HCT116 (cell line): ENCODE measurements around the gene SULT2B1. TPM values are rescaled to one million over a fixed set of nuclear protein-coding genes. Genes with fewer than 3 reads are reported as not detected.

Experiments used
- ATAC-seq: fragments of 200-7000 bp; cut with Tn5 transposase; 2 replicates; pipeline ENCODE4 v1.9.1; 2020; ENCODE audit warnings: mild to moderate bottlenecking, moderate library complexity
- BruUV-seq: library from RNA; stranded (reverse); fragments of 400-500 nt; replicated peaks from 2 replicates; lab custom pipeline; 2021; lab: Mats Ljungman, UMichigan
- CTCF ChIA-PET: fragments of 300-600 bp; sonication (Branson Sonifier 250); formaldehyde crosslinking; loops from one replicate; lab custom pipeline; 2021; ENCODE audit warnings: antibody characterized with exemption; lab: Charles Lee
- POLR2A ChIA-PET: fragments of 300-600, 350-600 bp; sonication (Branson Sonifier 250); formaldehyde crosslinking; loops from one replicate; lab custom pipeline; 2021; ENCODE audit warnings: antibody characterized with exemption; lab: Charles Lee
- RAD21 ChIA-PET, 2 experiments: fragments of 300-600 bp; sonication (Branson Sonifier 250); formaldehyde crosslinking; loops; one replicate each; lab custom pipeline; 2023; ENCODE audit warnings: low total read pairs in 2 of 2; ENCODE audit not compliant: uncharacterized antibody in 2 of 2, unreplicated experiment in 2 of 2, low non-redundant PET in 1 of 2; lab: Charles Lee
- DNase-seq: peaks from one replicate; pipeline ENCODE4 v3.0.0-alpha.2; 2010; ENCODE audit warnings: low read depth, low spot score
- H2AFZ ChIP-seq: fragments of 200-600 bp; shearing (Covaris generic), sonication (generic); 2 replicates; pipeline ENCODE4 v1.6.1; 2017; ENCODE audit warnings: low read depth, mixed run types, mixed read lengths, antibody characterized with exemption, low read length; ENCODE audit not compliant: poor library complexity, severe bottlenecking
- H3K27ac ChIP-seq: 2 replicates; pipeline ENCODE4 v1.5.1; 2012; ENCODE audit warnings: low read depth, low read length
- H3K27me3 ChIP-seq: fragments of 200-600 bp; sonication (generic); 2 replicates; pipeline ENCODE4 v1.6.1; 2016; ENCODE audit warnings: mixed run types, low read length, mixed read lengths; ENCODE audit not compliant: insufficient read depth
- H3K36me3 ChIP-seq, 2 experiments: fragments of 200-500 bp in 1 of 2; fragments of 200-600 bp in 1 of 2; sonication (Bioruptor generic) in 1 of 2; sonication (generic) in 1 of 2; 2 replicates each; pipeline versions ENCODE4 v1.5.1 to v1.6.1; 2014 to 2016; ENCODE audit warnings: low read length in 2 of 2, inconsistent platforms in 1 of 2, mixed read lengths in 1 of 2, mixed run types in 1 of 2; ENCODE audit not compliant: insufficient read depth in 2 of 2, control insufficient read depth in 1 of 2
- H3K4me1 ChIP-seq, 2 experiments: fragments of 200-600 bp in 1 of 2; sonication (generic) in 1 of 2; 2 replicates each; pipeline versions ENCODE4 v1.5.1 to v1.6.1; 2012 to 2017; ENCODE audit warnings: low read length in 2 of 2, inconsistent platforms in 1 of 2, mild to moderate bottlenecking in 1 of 2, mixed read lengths in 1 of 2, mixed run types in 1 of 2, moderate library complexity in 1 of 2; ENCODE audit not compliant: insufficient read depth in 2 of 2, control insufficient read depth in 1 of 2
- H3K4me2 ChIP-seq: fragments of 200-600 bp; sonication (generic); 2 replicates; pipeline ENCODE4 v1.6.1; 2017; ENCODE audit warnings: mixed run types, low read length, mixed read lengths
- H3K4me3 ChIP-seq, 2 experiments: fragments of 200-600 bp in 1 of 2; sonication (generic) in 1 of 2; replicated peaks in 1 of 2; 2 replicates each; pipeline ENCODE4 v1.5.1; 2011 to 2016; ENCODE audit warnings: low read length in 2 of 2, control low read depth in 1 of 2, low read depth in 1 of 2, mild to moderate bottlenecking in 1 of 2, mixed read lengths in 1 of 2, mixed run types in 1 of 2
- H3K79me2 ChIP-seq: fragments of 200-600 bp; sonication (generic); 2 replicates; pipeline ENCODE4 v1.6.1; 2017; ENCODE audit warnings: mild to moderate bottlenecking, mixed run types, low read length, moderate library complexity, mixed read lengths; ENCODE audit not compliant: insufficient read depth
- H3K9ac ChIP-seq: fragments of 200-600 bp; sonication (generic); 2 replicates; pipeline ENCODE4 v1.6.1; 2016; ENCODE audit warnings: low read length, mixed read lengths
- H3K9me2 ChIP-seq: fragments of 200-600 bp; sonication (generic), shearing (Covaris generic); 2 replicates; pipeline ENCODE4 v1.6.1; 2017; ENCODE audit warnings: mixed run types, mild to moderate bottlenecking, moderate library complexity; ENCODE audit not compliant: insufficient read depth
- H3K9me3 ChIP-seq, 2 experiments: fragments of 200-500 bp in 1 of 2; fragments of 200-600 bp in 1 of 2; sonication (Bioruptor generic) in 1 of 2; sonication (generic) in 1 of 2; 2 replicates each; pipeline ENCODE4 v1.6.1; 2014 to 2017; ENCODE audit warnings: low read length in 2 of 2, mixed read lengths in 2 of 2, inconsistent platforms in 1 of 2, low read depth in 1 of 2, mild to moderate bottlenecking in 1 of 2, mixed run types in 1 of 2, moderate library complexity in 1 of 2; ENCODE audit not compliant: control insufficient read depth in 1 of 2, insufficient read depth in 1 of 2
- H4K20me1 ChIP-seq: fragments of 200-600 bp; sonication (generic), shearing (Covaris generic); 2 replicates; pipeline ENCODE4 v1.6.1; 2017; ENCODE audit warnings: mixed run types, mild to moderate bottlenecking, moderate library complexity; ENCODE audit not compliant: insufficient read depth
- JUND ChIP-seq: IDR thresholded peaks from 2 replicates; pipeline ENCODE4 v1.6.1; 2012
- TCF7L2 ChIP-seq: IDR thresholded peaks from 2 replicates; pipeline ENCODE4 v1.7.0; 2011; ENCODE audit warnings: borderline replicate concordance, inconsistent platforms; ENCODE audit not compliant: insufficient read depth, insufficient read length; ENCODE audit errors: extremely low read depth
- ZNF274 ChIP-seq: fragments of 200-500 bp; sonication (Bioruptor generic); IDR thresholded peaks from 2 replicates; pipeline ENCODE4 v1.6.1; 2014; ENCODE audit warnings: mild to moderate bottlenecking, low read depth, low read length, inconsistent platforms
- intact Hi-C: fragments of 100-400 bp; cut with micrococcal nuclease; formaldehyde crosslinking; loops from 2 replicates; pipeline ENCODE4 v1.10.0; 2022
- total RNA-seq: library from RNA; stranded (reverse); gene quantifications from one replicate; pipeline ENCODE4 v1.2.1, GENCODE V29; 2021; ENCODE audit not compliant: unreplicated experiment
- TF ChIP-seq, protein P1 (sequence below): IDR thresholded peaks from 2 replicates; pipeline ENCODE4 v1.6.1; 2011; ENCODE audit warnings: mild to moderate bottlenecking, low read length, moderate library complexity; ENCODE audit not compliant: insufficient replicate concordance; ENCODE audit errors: extremely low read depth

SULT2B1 gene
- total RNA-seq, 1 experiment from 2014 or later: 4.8 TPM

- Histone ChIP-seq H3K9me2 (no peaks in the 10 kb centered on the region), H3K36me3 (peaks cover 2 to 13% of the 10 kb centered on the region in 2 experiments; a peak in 1 of 4 replicates), H3K79me2 (peaks cover 18% of the 10 kb centered on the region; the same call in 1 of the 2 replicates), H3K27ac (peak overlapping the region; percentile 57; the same call in 1 of the 2 replicates), H3K4me2 (no peak overlapping the region), H3K4me3 (no peak overlapping the region), H3K4me1 (peaks cover 41 to 56% of the 10 kb centered on the region in 2 experiments), H4K20me1 (no peaks in the 10 kb centered on the region), H2AFZ (no peak overlapping the region), H3K27me3 (no peaks in the 10 kb centered on the region), H3K9ac (0 out of 2 replicates have a peak overlapping the region, but pooled peaks have one; percentile 5), H3K9me3 (no peaks in the 10 kb centered on the region)
- TF ChIP-seq, protein P1, sequence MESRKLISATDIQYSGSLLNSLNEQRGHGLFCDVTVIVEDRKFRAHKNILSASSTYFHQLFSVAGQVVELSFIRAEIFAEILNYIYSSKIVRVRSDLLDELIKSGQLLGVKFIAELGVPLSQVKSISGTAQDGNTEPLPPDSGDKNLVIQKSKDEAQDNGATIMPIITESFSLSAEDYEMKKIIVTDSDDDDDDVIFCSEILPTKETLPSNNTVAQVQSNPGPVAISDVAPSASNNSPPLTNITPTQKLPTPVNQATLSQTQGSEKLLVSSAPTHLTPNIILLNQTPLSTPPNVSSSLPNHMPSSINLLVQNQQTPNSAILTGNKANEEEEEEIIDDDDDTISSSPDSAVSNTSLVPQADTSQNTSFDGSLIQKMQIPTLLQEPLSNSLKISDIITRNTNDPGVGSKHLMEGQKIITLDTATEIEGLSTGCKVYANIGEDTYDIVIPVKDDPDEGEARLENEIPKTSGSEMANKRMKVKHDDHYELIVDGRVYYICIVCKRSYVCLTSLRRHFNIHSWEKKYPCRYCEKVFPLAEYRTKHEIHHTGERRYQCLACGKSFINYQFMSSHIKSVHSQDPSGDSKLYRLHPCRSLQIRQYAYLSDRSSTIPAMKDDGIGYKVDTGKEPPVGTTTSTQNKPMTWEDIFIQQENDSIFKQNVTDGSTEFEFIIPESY: no peak
- TF ChIP-seq ZNF274: no peak
- no peak for TF ChIP-seq TCF7L2
- no peak for TF ChIP-seq JUND
- intact Hi-C loops: no loop called here
- ATAC-seq (no peak), DNase-seq (no peak)
- ChIA-PET RAD21 (no interaction called here), CTCF (interaction anchor here (1.2 kb wide), 1 partner anchor 9 kb away, joined by 3 read pairs; the partner anchor contains the start of genes RPL18 and SPHK2), POLR2A (interaction anchor here (1.6 to 1.8 kb wide), 3 partner anchors 9 to 12 kb away, joined by 8 to 22 read pairs (median 9); partner anchors contain the start of genes RPL18 and SPHK2)
- BruUV-seq: no TSS peak
Observed at GRCh38 chr19:48628486-48629296, 76.7 kb downstream of the SULT2B1 start.
